GM13977 (cell line): ENCODE measurements around the gene SPG11.

Experiments
- DNase-seq: peaks from one replicate; pipeline ENCODE4 v3.0.0; 2012; ENCODE audit warnings: low spot score
- in situ Hi-C: fragments of 300-500 bp; cut with MboI; formaldehyde crosslinking; loops from one replicate; pipeline ENCODE4 v1.12.0; 2022; ENCODE audit warnings: low sequenced_read_pairs, low pct_unique_long_range_greater_than_20kb, mixed read lengths, inconsistent platforms; ENCODE audit not compliant: unreplicated experiment
- TF ChIP-seq, protein P1 (sequence below): IDR thresholded peaks from 2 replicates; pipeline ENCODE4 v1.5.1; 2012; ENCODE audit warnings: mild to moderate bottlenecking, control low read depth; ENCODE audit not compliant: insufficient read depth; ENCODE audit errors: extremely low read depth, missing control alignments

SPG11 gene

DNA sequence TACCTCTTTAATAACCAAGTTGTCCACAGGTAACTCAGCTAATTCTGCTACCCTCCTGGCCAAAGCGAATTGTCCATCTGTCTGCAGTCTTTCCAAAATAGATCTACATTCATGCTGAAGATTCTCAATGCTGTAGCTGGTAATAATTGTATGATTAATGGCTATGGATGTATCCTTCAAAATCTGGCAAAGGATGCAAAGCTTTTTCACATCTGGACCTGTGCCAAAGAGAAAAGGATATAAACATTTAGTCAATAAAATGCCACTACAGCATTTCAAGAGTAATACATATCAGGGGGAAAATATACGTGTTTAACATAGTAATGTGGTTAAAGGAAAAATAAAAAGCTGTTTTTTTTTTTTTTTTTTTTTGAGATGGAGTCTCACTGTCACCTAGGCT is 77.8 kb downstream of the SPG11 start:
- in situ Hi-C loops: loop anchor here (25.0 kb wide), 1 partner anchor 352 kb away; no protein-coding TSS in a partner anchor
- no peak for DNase-seq
- TF ChIP-seq, protein P1, sequence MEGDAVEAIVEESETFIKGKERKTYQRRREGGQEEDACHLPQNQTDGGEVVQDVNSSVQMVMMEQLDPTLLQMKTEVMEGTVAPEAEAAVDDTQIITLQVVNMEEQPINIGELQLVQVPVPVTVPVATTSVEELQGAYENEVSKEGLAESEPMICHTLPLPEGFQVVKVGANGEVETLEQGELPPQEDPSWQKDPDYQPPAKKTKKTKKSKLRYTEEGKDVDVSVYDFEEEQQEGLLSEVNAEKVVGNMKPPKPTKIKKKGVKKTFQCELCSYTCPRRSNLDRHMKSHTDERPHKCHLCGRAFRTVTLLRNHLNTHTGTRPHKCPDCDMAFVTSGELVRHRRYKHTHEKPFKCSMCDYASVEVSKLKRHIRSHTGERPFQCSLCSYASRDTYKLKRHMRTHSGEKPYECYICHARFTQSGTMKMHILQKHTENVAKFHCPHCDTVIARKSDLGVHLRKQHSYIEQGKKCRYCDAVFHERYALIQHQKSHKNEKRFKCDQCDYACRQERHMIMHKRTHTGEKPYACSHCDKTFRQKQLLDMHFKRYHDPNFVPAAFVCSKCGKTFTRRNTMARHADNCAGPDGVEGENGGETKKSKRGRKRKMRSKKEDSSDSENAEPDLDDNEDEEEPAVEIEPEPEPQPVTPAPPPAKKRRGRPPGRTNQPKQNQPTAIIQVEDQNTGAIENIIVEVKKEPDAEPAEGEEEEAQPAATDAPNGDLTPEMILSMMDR: no peak

GRCh38 chr15:44584162-44584749 is 79.2 kb downstream of the SPG11 start:
- in situ Hi-C loops: loop anchor here (25.0 kb wide), 1 partner anchor 353 kb away; no protein-coding TSS in a partner anchor
- TF ChIP-seq, protein P1: peak; percentile 65
- DNase-seq: no peak

DNA sequence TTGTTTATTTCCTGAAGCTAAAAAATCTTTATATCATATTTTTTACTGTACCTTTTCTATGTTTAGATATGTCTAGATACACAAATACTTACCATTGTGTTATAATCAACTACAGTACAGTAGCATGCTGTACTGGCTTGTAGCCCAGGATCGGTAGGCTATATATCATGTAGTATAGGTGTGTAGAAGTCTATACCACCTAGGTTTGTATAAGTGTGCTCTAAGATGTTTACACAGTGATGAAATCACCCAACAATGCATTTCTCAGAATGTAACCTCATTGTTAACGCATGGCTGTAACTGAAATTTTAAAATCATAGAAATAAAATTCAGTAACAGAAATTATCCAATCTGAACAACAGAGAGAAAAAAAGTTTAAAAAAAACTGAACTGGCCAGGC is 83.4 kb downstream of the SPG11 start:
- DNase-seq: no peak
- TF ChIP-seq, protein P1: no peak
- in situ Hi-C loops: loop anchor here (25.0 kb wide), 1 partner anchor 357 kb away; no protein-coding TSS in a partner anchor

DNA sequence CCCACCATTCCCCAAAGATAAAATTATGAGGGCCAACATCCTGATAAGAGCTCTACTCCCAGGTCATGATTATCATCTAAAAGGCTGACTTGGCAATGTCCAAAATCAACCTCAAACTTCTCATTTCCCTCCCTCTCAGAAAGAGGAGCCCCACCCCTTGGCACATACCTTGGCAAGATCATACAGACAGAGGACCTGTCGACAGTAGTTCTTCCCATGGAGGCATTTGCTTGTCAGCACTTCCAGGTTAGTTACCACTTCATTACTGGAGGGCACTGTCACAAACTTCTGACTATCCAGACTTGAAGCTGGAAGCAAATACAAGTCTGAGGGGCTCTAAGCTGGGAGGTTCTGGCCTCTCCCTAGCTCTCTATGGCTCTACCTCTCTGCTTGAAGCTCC is 88.7 kb downstream of the SPG11 start:
- in situ Hi-C loops: loop anchor here (25.0 kb wide), 1 partner anchor 363 kb away; no protein-coding TSS in a partner anchor
- DNase-seq: no peak
- TF ChIP-seq, protein P1: no peak

- no peak for DNase-seq
- TF ChIP-seq, protein P1: no peak
- in situ Hi-C loops: no loop called here
These were observed 90.1 kb downstream of the SPG11 start for GRCh38 chr15:44573386-44573785.

GRCh38 chr15:44570361-44570760 is 93.1 kb downstream of the SPG11 start:
- DNase-seq: no peak
- in situ Hi-C loops: no loop called here
- TF ChIP-seq, protein P1: no peak
